ENCODE results near the gene ADAM30. TPM values are rescaled to one million over a fixed set of nuclear protein-coding genes. Genes with fewer than 3 reads are reported as not detected.
"Not testable (repeated sequence)": the region's sequence is repeated elsewhere in the genome, so short reads cannot be mapped to it uniquely, and the experiment has no call there.

Gene ADAM30
- polyA plus RNA-seq, 1 donor: not detected

DNA sequence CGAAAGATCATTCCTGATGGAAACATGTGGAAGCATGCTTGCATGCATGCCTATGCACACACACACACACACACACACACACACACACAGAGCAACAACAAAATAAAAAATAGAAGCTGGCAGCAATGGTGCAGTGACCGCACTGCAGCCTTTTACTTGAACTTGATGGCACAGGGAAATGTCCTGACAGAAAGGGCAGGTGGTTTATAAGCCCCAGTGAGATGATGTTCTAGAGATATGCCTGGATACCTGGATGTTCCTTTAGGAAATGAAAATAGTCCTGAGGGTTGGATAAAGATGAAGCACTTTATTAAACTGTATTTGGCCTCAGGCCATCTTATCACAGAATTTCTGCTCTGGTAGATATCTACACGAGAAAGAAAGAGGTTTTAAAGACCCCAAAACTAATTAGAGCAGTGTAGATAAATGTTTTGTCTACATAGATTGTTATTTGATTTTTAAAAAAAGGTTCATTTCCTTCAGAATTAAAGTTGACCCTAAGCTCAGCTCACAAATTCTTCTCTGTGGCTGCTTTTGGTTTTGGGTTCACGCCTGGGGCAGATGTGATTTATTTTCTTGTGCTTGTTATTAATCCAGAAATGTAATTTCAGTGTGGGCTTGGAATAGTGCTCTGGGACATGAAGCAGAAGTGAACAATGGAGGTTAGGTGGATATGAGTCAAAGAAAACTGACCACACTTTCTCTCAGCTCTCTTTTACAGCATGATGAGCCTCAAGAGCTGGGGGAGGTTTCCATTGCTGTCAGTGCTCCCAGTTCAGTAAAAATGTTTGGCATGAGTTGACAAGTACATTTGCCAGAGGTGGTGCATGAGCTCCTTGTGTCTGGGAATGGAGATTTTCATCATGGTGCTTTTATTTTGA is 22.9 kb downstream of the ADAM30 start:
- DNase-seq: peak; percentile 72

GRCh38 chr1:119871881-119872280 is 24.4 kb downstream of the ADAM30 start:
- no peak for DNase-seq

DNA sequence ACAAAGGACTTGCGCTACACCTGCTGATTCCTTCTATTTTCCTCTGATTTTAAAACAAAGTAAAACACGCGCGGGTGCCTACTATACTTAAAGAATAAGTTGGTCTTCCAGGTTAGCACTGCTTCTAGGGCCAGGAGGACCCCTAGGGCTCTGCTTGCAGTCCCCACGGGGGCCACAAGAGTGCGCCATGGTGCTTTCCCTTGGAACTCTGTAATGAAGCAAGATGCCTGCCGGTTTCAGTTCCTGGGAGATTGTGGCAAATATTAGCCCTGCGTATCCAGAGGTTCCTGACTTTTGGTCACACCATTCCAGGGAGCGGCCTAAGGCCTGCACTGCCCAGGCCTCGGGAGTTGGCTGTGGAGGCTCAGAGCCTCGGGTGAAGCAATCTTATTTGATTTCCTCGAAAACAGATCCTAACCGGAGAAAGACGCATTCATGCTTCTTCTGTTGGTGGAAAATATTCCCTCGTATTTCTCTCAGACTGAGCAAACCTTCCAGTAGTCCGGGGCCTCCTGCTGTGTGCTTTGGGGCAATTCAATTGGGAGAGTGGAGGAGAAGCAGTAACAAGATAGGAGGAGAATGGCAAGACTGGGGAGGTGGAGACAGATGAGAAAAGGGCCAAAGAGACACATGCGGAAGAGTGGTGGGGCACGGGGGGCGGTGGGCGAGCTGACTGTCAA is 25.3 kb downstream of the ADAM30 start:
- DNase-seq: peak; percentile 78

GRCh38 chr1:119869995-119870394 is 26.3 kb downstream of the ADAM30 start:
- DNase-seq: no peak

DNA sequence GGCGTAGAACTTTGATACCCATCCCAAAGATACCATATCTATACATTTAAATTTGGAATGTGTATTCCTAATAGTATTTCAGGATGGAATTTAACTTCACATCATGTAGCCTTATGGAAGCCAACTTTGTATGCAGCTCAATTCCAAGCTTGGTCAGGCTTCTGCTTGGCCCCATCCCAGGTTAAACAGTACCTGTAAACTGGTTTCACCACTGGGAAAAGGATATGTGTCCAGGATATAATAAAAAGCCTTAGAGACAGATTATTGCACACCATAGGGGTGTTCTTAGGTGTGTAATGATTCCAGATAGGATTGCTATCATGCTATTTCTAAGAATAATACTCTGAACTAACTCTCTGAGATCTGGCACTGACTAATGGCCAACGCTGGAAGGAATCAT is 28.1 kb downstream of the ADAM30 start:
- no peak for DNase-seq

DNA sequence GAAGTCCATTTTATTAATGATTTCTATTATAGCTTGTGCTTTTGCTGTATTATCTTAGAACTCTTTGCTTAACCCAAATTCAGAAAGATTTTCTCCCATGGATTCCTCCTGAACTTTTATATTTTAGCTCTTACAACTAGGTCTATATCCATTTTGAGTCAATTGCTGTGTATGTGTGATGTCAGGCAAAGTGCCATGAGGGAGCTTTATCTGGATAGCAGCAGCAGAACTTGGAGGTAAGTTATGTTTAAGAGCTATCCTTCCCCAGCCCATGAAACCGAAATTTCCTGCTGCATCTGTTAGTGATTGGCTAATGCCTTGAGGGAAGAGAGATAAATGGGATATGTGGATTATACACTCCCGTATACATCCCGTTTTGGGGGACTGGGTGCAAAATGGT is 29.9 kb downstream of the ADAM30 start:
- no peak for DNase-seq

- no peak for DNase-seq
Observed at GRCh38 chr1:119865627-119866026, 30.7 kb downstream of the ADAM30 start.

DNA sequence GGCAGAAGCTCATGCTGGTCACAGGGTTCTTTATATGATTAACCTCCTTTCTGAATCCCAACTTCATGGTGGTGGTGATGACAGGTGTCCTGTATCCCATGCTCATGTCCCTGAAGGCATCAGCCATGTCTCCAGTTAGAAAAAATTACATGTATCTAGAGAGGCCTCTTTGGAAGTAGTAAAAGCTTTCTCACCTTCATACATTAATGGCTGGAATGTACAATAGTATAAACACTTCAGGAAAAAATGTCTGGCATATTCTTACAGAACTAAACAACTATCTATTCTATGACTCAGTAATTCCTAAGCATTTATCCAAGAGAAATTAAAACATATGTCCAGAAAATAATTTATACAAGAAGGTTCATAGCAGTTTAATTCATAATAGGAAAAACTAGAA is 34.0 kb downstream of the ADAM30 start:
- no peak for DNase-seq

- DNase-seq: no peak
Observed at GRCh38 chr1:119861547-119861946, 34.8 kb downstream of the ADAM30 start.

- no peak for DNase-seq
Observed at GRCh38 chr1:119859647-119860046, 36.7 kb downstream of the ADAM30 start.

- not testable (repeated sequence) for DNase-seq
Observed at GRCh38 chr1:119858556-119859214, 37.6 kb downstream of the ADAM30 start.

DNA sequence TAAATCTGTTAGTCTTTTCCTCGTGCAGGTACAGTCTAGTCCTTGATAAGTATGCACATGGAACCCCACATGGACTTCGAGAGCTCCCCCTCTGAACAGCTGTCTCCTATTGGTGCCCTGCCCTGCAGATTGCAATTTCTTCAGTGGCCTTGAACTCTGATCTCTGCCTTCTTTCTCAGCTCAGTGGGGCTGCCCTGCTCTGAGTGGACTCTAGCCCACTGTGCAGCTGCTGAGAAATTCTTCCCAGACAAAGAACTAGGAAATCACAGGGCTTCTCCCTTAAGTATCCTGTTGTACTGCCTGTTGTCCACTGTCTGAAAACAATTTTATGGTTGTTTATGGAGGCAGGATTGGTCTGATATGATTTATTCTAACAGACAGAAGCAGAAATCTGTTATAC is 38.2 kb downstream of the ADAM30 start:
- no peak for DNase-seq

GRCh38 chr1:119853155-119853554 is 43.2 kb downstream of the ADAM30 start:
- DNase-seq: no peak

DNA sequence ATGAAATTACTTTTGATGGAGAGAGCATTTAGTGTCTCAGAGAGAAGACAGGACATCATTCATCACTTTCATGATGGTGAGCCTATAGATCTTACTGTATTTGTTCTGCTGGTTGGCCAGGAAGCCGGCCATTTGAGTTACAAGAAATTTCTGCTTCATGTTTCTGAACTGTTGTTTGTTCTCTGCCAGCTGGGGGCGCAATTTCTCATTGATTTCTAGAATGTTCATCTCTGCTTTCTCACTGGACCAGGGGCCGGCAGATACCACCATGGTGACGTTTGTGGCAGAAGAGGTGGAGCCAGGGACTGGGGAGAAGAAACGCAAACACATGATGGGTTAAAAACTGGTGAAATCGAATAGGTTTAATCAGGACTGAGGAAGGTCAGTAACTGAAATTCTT is 52.1 kb downstream of the ADAM30 start:
- DNase-seq: not testable (repeated sequence)

Other genes with a start within 250 kb of the ADAM30 start
- gene ZNF697, start 248.2 kb downstream of the ADAM30 start, polyA plus RNA-seq (ENCODE audit: insufficient read length): 10.8 TPM
- 54.5 TPM for gene PHGDH, start 184.6 kb downstream of the ADAM30 start, polyA plus RNA-seq (ENCODE audit: insufficient read length)
- gene HMGCS2, start 127.6 kb downstream of the ADAM30 start, polyA plus RNA-seq (ENCODE audit: insufficient read length): not detected
- gene REG4, start 85.1 kb downstream of the ADAM30 start, polyA plus RNA-seq (ENCODE audit: insufficient read length): not detected
- 42.5 TPM for gene NOTCH2, start 173.1 kb upstream of the ADAM30 start, polyA plus RNA-seq (ENCODE audit: insufficient read length)